Spleen (tissue), 11 donors: Measurements from ENCODE around the gene ERG. TPM values are rescaled to one million over a fixed set of nuclear protein-coding genes. Genes with fewer than 3 reads are reported as not detected.

Source experiments
- DNase-seq: peaks from one replicate; pipeline ENCODE4 v3.0.0-alpha.2; 2020
- H3K27ac ChIP-seq, 8 donors: fragments of 200-600 bp; sonication (generic) in 7 of 8; 1 replicate in 4 of 8; 2 replicates in 4 of 8; pipeline versions ENCODE4 v1.5.0 to v1.8.0; 2016 to 2021; ENCODE audit warnings: inconsistent platforms in 4 of 8, mild to moderate bottlenecking in 4 of 8, moderate library complexity in 1 of 8
- H3K27me3 ChIP-seq, 7 donors: fragments of 200-600 bp; sonication (generic) in 6 of 7; replicated peaks in 1 of 7; 1 replicate in 4 of 7; 2 replicates in 3 of 7; pipeline versions ENCODE4 v1.5.0 to v1.8.0; 2016 to 2021; ENCODE audit warnings: inconsistent platforms in 3 of 7, mild to moderate bottlenecking in 1 of 7
- H3K36me3 ChIP-seq, 6 donors: fragments of 200-600 bp; sonication (generic) in 5 of 6; 1 replicate in 4 of 6; 2 replicates in 2 of 6; pipeline versions ENCODE4 v1.5.0 to v1.8.0; 2016 to 2021; ENCODE audit warnings: inconsistent platforms in 2 of 6
- H3K4me1 ChIP-seq, 6 donors: fragments of 200-600 bp; sonication (generic) in 5 of 6; 1 replicate in 3 of 6; 2 replicates in 3 of 6; pipeline versions ENCODE4 v1.5.0 to v1.8.0; 2016 to 2021; ENCODE audit warnings: inconsistent platforms in 3 of 6
- H3K4me3 ChIP-seq, 8 donors: fragments of 200-600 bp; sonication (generic) in 7 of 8; 1 replicate in 4 of 8; 2 replicates in 4 of 8; pipeline versions ENCODE4 v1.5.0 to v1.8.0; 2016 to 2021; ENCODE audit warnings: inconsistent platforms in 4 of 8, mild to moderate bottlenecking in 4 of 8, moderate library complexity in 2 of 8
- H3K9me3 ChIP-seq, 8 donors: fragments of 200-600 bp; sonication (generic) in 7 of 8; 1 replicate in 4 of 8; 2 replicates in 4 of 8; pipeline versions ENCODE4 v1.5.0 to v1.8.0; 2016 to 2021; ENCODE audit warnings: inconsistent platforms in 4 of 8
- CTCF ChIP-seq, 11 experiments: fragments of 200-600 bp in 7 of 11; fragments of 450-650 bp in 4 of 11; sonication (generic) in 4 of 11; IDR thresholded peaks in 8 of 11; conservative IDR thresholded peaks in 3 of 11; 1 replicate in 7 of 11; 2 replicates in 4 of 11; pipeline versions ENCODE4 v1.4.0 to v1.8.0; 2016 to 2021; ENCODE audit warnings: antibody characterized with exemption in 11 of 11, inconsistent platforms in 4 of 11, mild to moderate bottlenecking in 1 of 11
- POLR2A ChIP-seq, 3 donors: fragments of 450-650 bp; IDR thresholded peaks; one replicate each; pipeline ENCODE4 v1.5.1; 2017; ENCODE audit warnings: antibody characterized with exemption in 3 of 3, mild to moderate bottlenecking in 1 of 3
- POLR2AphosphoS5 ChIP-seq, 3 donors: sonication (generic); formaldehyde crosslinking; IDR thresholded peaks; one replicate each; pipeline ENCODE4 v1.5.1; 2017; ENCODE audit warnings: antibody characterized with exemption in 3 of 3
- WGBS, 5 donors: extraction: QIAGEN DNeasy Blood & Tissue Kit in 3 of 5; methylation state at CpG; one replicate each; pipeline versions ENCODE4 v1.1.5 to v1.1.7; 2013 to 2018; 5-methylcytosine and 5-hydroxymethylcytosine counted together
- intact Hi-C: fragments of 100-400 bp; cut with DNase I; formaldehyde crosslinking; loops from one replicate; pipeline ENCODE4 v1.15.0; 2023; ENCODE audit warnings: low total_unique reads
- polyA plus RNA-seq, 3 donors: library from polyadenylated mRNA; stranded (reverse); fragments of 200-250 nt; gene quantifications; one replicate each; pipeline ENCODE4 v1.2.1, GENCODE V29; 2013
- total RNA-seq, 7 donors: library from RNA; depleted of rRNA in 3 of 7; stranded (reverse); fragments of >200 nt in 3 of 7; fragmentation: NEBNext Ultra II Directional in 4 of 7; extraction: Animal tissue kit (Norgen Biotek cat#: 25700) in 4 of 7; gene quantifications; one replicate each; pipeline versions ENCODE4 v1.1.0 to v1.2.1, GENCODE V29; 2016 to 2021
- donor health status: healthy with polysubstance abuse.
- donor health status: DM: no; HTN: no; CAD: no; lungs with moderate emphysema.
- donor health status: DM: no; HTN: no; CAD: no.
- donor health status: Bipolar disorder and iron deficiency.
- donor health status: healthy.
- donor health status: DM: no; HTN: no; CAD: no.
- donor health status: DM: yes; HTN: yes; CAD: no.

Gene ERG
- total and polyA plus RNA-seq, 10 donors, result 7.3 to 93.8 (median 57.5) TPM

GRCh38 chr21:38402291-38402690, 96.0 kb downstream of the ERG start:
- no peak for TF ChIP-seq POLR2A (IDR thresholded peaks at IDR 0.05)
- no peak for TF ChIP-seq POLR2AphosphoS5 (IDR thresholded peaks at IDR 0.05)
- Histone ChIP-seq H3K36me3 (peaks cover 0 to 53% (median 0%) of the 10 kb centered on the region in 6 donors), H3K4me1 (peaks cover 0 to 31% (median 8%) of the 10 kb centered on the region in 6 donors), H3K27ac (peak overlapping the region in 7 of 8 donors; percentile 26 to 74 (median 57)), H3K4me3 (no peak overlapping the region), H3K9me3 (no peaks in the 10 kb centered on the region), H3K27me3 (peaks cover 0 to 4% (median 0%) of the 10 kb centered on the region in 7 donors)
- DNase-seq, result no peak
- intact Hi-C loops, result no loop called here
- 80 to 86% (median 82%) methylated on average over 11 of the region's 11 CpGs for WGBS, 5 donors

- H3K9me3 ChIP-seq, result no peaks in the 10 kb centered on the region
- no peak for DNase-seq
- no peak overlapping the region for H3K4me3 ChIP-seq
- peaks cover 0 to 61% (median 0%) of the 10 kb centered on the region in 6 donors for H3K36me3 ChIP-seq
- peaks cover 0 to 4% (median 0%) of the 10 kb centered on the region in 7 donors for H3K27me3 ChIP-seq
- H3K4me1 ChIP-seq, result peaks cover 0 to 31% (median 8%) of the 10 kb centered on the region in 6 donors
- TF ChIP-seq POLR2AphosphoS5 (IDR thresholded peaks at IDR 0.05) (peak in 2 of 3 donors; percentile 61 to 70), CTCF (IDR thresholded peaks at IDR 0.05 in 8 of 11, conservative IDR thresholded peaks at IDR 0.05 in 3 of 11) (no peak), POLR2A (IDR thresholded peaks at IDR 0.05) (no peak)
- intact Hi-C loops, result no loop called here
- 34 to 51% (median 37%) methylated on average over 12 of the region's 12 CpGs for WGBS, 5 donors
- peak overlapping the region in 7 of 8 donors; percentile 26 to 74 (median 57) for H3K27ac ChIP-seq
These were observed 96.9 kb downstream of the ERG start for GRCh38 chr21:38401191-38401926.

- WGBS, 5 donors, result 71 to 77% (median 74%) methylated on average over 13 of the region's 13 CpGs
- no peak for DNase-seq
- Histone ChIP-seq H3K27ac (peak overlapping the region in 4 of 8 donors; percentile 57 to 74 (median 60)), H3K27me3 (peaks cover 0 to 4% (median 0%) of the 10 kb centered on the region in 7 donors), H3K4me3 (no peak overlapping the region), H3K9me3 (no peaks in the 10 kb centered on the region), H3K36me3 (peaks cover 0 to 64% (median 0%) of the 10 kb centered on the region in 6 donors), H3K4me1 (peaks cover 0 to 31% (median 8%) of the 10 kb centered on the region in 6 donors)
- intact Hi-C loops, result no loop called here
- TF ChIP-seq POLR2AphosphoS5 (IDR thresholded peaks at IDR 0.05), result no peak
- no peak for TF ChIP-seq CTCF (IDR thresholded peaks at IDR 0.05 in 8 of 11, conservative IDR thresholded peaks at IDR 0.05 in 3 of 11)
- no peak for TF ChIP-seq POLR2A (IDR thresholded peaks at IDR 0.05)
These were observed 97.9 kb downstream of the ERG start for GRCh38 chr21:38400195-38400919.

- intact Hi-C loops, result no loop called here
- Histone ChIP-seq H3K4me1 (peaks cover 0 to 23% (median 6%) of the 10 kb centered on the region in 6 donors), H3K27me3 (no peaks in the 10 kb centered on the region), H3K9me3 (no peaks in the 10 kb centered on the region), H3K36me3 (peaks cover 0 to 64% (median 0%) of the 10 kb centered on the region in 6 donors), H3K27ac (no peak overlapping the region), H3K4me3 (no peak overlapping the region)
- 76 to 89% (median 81%) methylated on average over 3 of the region's 3 CpGs for WGBS, 5 donors
- no peak for TF ChIP-seq CTCF (IDR thresholded peaks at IDR 0.05 in 8 of 11, conservative IDR thresholded peaks at IDR 0.05 in 3 of 11)
- TF ChIP-seq POLR2A (IDR thresholded peaks at IDR 0.05), result no peak
- no peak for TF ChIP-seq POLR2AphosphoS5 (IDR thresholded peaks at IDR 0.05)
- no peak for DNase-seq
These were observed 99.2 kb downstream of the ERG start for GRCh38 chr21:38399103-38399502.
